IMR-90 (cell line): Measurements from ENCODE around the gene DLGAP4. TPM values are rescaled to one million over a fixed set of nuclear protein-coding genes. Genes with fewer than 3 reads are reported as not detected.

Experiments
- ATAC-seq: fragments of 200-7000 bp; cut with Tn5 transposase; 2 replicates; pipeline ENCODE4 v1.9.1; 2020; ENCODE audit warnings: low read depth, mild to moderate bottlenecking, moderate library complexity
- BruUV-seq: library from RNA; stranded (reverse); fragments of 400-500 nt; replicated peaks from 2 replicates; lab custom pipeline; 2021; lab: Mats Ljungman, UMichigan
- CTCF ChIA-PET: fragments of 300-600 bp; formaldehyde crosslinking; extraction: SDS; loops from one replicate; lab custom pipeline; 2021; ENCODE audit warnings: antibody characterized with exemption; lab: Yijun Ruan, JAX
- POLR2A ChIA-PET: fragments of 300-600 bp; sonication (Branson Sonifier 250); formaldehyde crosslinking; loops from one replicate; lab custom pipeline; 2022; ENCODE audit warnings: antibody characterized with exemption; ENCODE audit not compliant: unreplicated experiment; lab: Charles Lee
- DNase-seq: peaks from one replicate; pipeline ENCODE4 v3.0.0; 2013
- H2AFZ ChIP-seq: replicated peaks from 2 replicates; pipeline ENCODE3; 2013; ENCODE audit warnings: low read length, mild to moderate bottlenecking; ENCODE audit not compliant: poor library complexity
- H2AK5ac ChIP-seq: 2 replicates; pipeline ENCODE4 v1.6.1; 2013; ENCODE audit warnings: low read depth, low read length, inconsistent platforms
- H2AK9ac ChIP-seq: replicated peaks from 2 replicates; pipeline ENCODE3; 2013; ENCODE audit warnings: mild to moderate bottlenecking, low read depth, low read length, moderate library complexity; ENCODE audit not compliant: poor library complexity
- H2BK120ac ChIP-seq: 2 replicates; pipeline ENCODE4 v1.6.1; 2013; ENCODE audit warnings: low read depth, low read length, inconsistent platforms
- H2BK15ac ChIP-seq: 3 replicates; pipeline ENCODE4 v1.6.1; 2013; ENCODE audit warnings: low read depth, low read length, inconsistent platforms
- H2BK20ac ChIP-seq: 2 replicates; pipeline ENCODE4 v1.6.1; 2013; ENCODE audit warnings: low read depth, mild to moderate bottlenecking, inconsistent platforms, low read length, moderate library complexity
- H2BK5ac ChIP-seq: 2 replicates; pipeline ENCODE4 v1.6.1; 2013; ENCODE audit warnings: mild to moderate bottlenecking, low read depth, low read length, inconsistent platforms; ENCODE audit not compliant: poor library complexity, severe bottlenecking
- H3K14ac ChIP-seq: replicated peaks from 2 replicates; pipeline ENCODE4 v1.6.1; 2013; ENCODE audit warnings: low read depth, low read length, inconsistent platforms
- H3K18ac ChIP-seq: 2 replicates; pipeline ENCODE4 v1.6.1; 2013; ENCODE audit warnings: low read depth, low read length, control low read depth
- H3K23ac ChIP-seq: 2 replicates; pipeline ENCODE4 v1.6.1; 2013; ENCODE audit warnings: low read depth, low read length, inconsistent platforms
- H3K27ac ChIP-seq: 2 replicates; pipeline ENCODE4 v1.5.1; 2013; ENCODE audit warnings: mild to moderate bottlenecking, control low read depth, low read length; ENCODE audit not compliant: insufficient read depth
- H3K27me3 ChIP-seq: 2 replicates; pipeline ENCODE4 v1.6.1; 2013; ENCODE audit warnings: low read length; ENCODE audit not compliant: control insufficient read depth, insufficient read depth
- H3K36me3 ChIP-seq: 2 replicates; pipeline ENCODE4 v1.6.1; 2013; ENCODE audit warnings: low read length, mixed read lengths; ENCODE audit not compliant: control insufficient read depth, insufficient read depth
- H3K4ac ChIP-seq: 2 replicates; pipeline ENCODE4 v1.6.1; 2013; ENCODE audit warnings: low read depth, low read length, inconsistent platforms
- H3K4me1 ChIP-seq: 2 replicates; pipeline ENCODE4 v1.6.1; 2013; ENCODE audit warnings: low read length, mixed read lengths; ENCODE audit not compliant: control insufficient read depth, insufficient read depth
- H3K4me2 ChIP-seq: 2 replicates; pipeline ENCODE4 v1.6.1; 2013; ENCODE audit warnings: low read depth, mild to moderate bottlenecking, control low read depth, low read length, moderate library complexity
- H3K4me3 ChIP-seq: 2 replicates; pipeline ENCODE4 v1.5.1; 2013; ENCODE audit warnings: low read depth, mild to moderate bottlenecking, control low read depth, low read length, moderate library complexity; ENCODE audit not compliant: insufficient read depth
- H3K56ac ChIP-seq: 2 replicates; pipeline ENCODE4 v1.6.1; 2013; ENCODE audit warnings: low read length, inconsistent platforms; ENCODE audit not compliant: insufficient read depth; ENCODE audit errors: extremely low read depth
- H3K79me1 ChIP-seq, 2 experiments: 2 replicates each; pipeline ENCODE4 v1.6.1; 2013; ENCODE audit warnings: low read length in 2 of 2, inconsistent platforms in 1 of 2, low read depth in 1 of 2
- H3K9ac ChIP-seq: 2 replicates; pipeline ENCODE4 v1.6.1; 2013; ENCODE audit warnings: low read depth, low read length, control low read depth
- H3K9me1 ChIP-seq: 2 replicates; pipeline ENCODE4 v1.6.1; 2013; ENCODE audit warnings: low read length, inconsistent platforms; ENCODE audit not compliant: insufficient read depth
- H3K9me3 ChIP-seq: 2 replicates; pipeline ENCODE4 v1.6.1; 2013; ENCODE audit warnings: low read length; ENCODE audit not compliant: control insufficient read depth, insufficient read depth
- H4K20me1 ChIP-seq: 2 replicates; pipeline ENCODE4 v1.6.1; 2013; ENCODE audit warnings: low read length, inconsistent platforms; ENCODE audit not compliant: insufficient read depth
- H4K5ac ChIP-seq: 2 replicates; pipeline ENCODE4 v1.6.1; 2013; ENCODE audit warnings: mild to moderate bottlenecking, low read depth, low read length, control low read depth
- H4K8ac ChIP-seq, 2 experiments: 2 replicates each; pipeline ENCODE4 v1.6.1; 2013; ENCODE audit warnings: low read depth in 2 of 2, low read length in 2 of 2, control low read depth in 1 of 2, inconsistent platforms in 1 of 2
- H4K91ac ChIP-seq: 2 replicates; pipeline ENCODE4 v1.6.1; 2013; ENCODE audit warnings: low read depth, low read length, inconsistent platforms; ENCODE audit not compliant: insufficient read depth
- BHLHE40 ChIP-seq: fragments of 150-350 bp; IDR thresholded peaks from 2 replicates; pipeline ENCODE4 v1.6.1; 2016; ENCODE audit warnings: mild to moderate bottlenecking, low read depth, low read length
- CEBPB ChIP-seq: IDR thresholded peaks from 2 replicates; pipeline ENCODE4 v1.6.1; 2012; ENCODE audit warnings: low read depth, low read length, improper control_type of control experiment
- CHD1 ChIP-seq: IDR thresholded peaks from 2 replicates; pipeline ENCODE4 v1.6.1; 2012; ENCODE audit warnings: low read depth, low read length, improper control_type of control experiment
- CTCF ChIP-seq: conservative IDR thresholded peaks from 2 replicates; pipeline ENCODE4 v1.5.1; 2012; ENCODE audit warnings: mild to moderate bottlenecking, low read depth, low read length, improper control_type of control experiment
- ELK1 ChIP-seq: fragments of 150-350 bp; IDR thresholded peaks from 2 replicates; pipeline ENCODE4 v1.6.1; 2016; ENCODE audit warnings: low read depth, mild to moderate bottlenecking, low read length, moderate library complexity, borderline replicate concordance
- FOS ChIP-seq: fragments of 150-350 bp; IDR thresholded peaks from 2 replicates; pipeline ENCODE4 v1.6.1; 2016; ENCODE audit warnings: low read depth, low read length
- MAFK ChIP-seq: IDR thresholded peaks from 2 replicates; pipeline ENCODE4 v1.6.1; 2012; ENCODE audit warnings: low read depth, low read length, improper control_type of control experiment
- MAZ ChIP-seq: IDR thresholded peaks from 2 replicates; pipeline ENCODE4 v1.6.1; 2012; ENCODE audit warnings: low read depth, mild to moderate bottlenecking, low read length, improper control_type of control experiment, moderate library complexity, borderline replicate concordance
- MXI1 ChIP-seq: IDR thresholded peaks from 2 replicates; pipeline ENCODE4 v1.6.1; 2012; ENCODE audit warnings: low read depth, mild to moderate bottlenecking, low read length, moderate library complexity, borderline replicate concordance
- NFE2L2 ChIP-seq: fragments of 150-350 bp; IDR thresholded peaks from 2 replicates; pipeline ENCODE4 v1.6.1; 2016; ENCODE audit warnings: low read depth, mild to moderate bottlenecking, low read length
- POLR2A ChIP-seq: IDR thresholded peaks from 2 replicates; pipeline ENCODE4 v1.6.1; 2012; ENCODE audit warnings: mild to moderate bottlenecking, low read depth, low read length
- RAD21 ChIP-seq: IDR thresholded peaks from 2 replicates; pipeline ENCODE4 v1.6.1; 2012; ENCODE audit warnings: low read length, improper control_type of control experiment
- RCOR1 ChIP-seq: IDR thresholded peaks from 2 replicates; pipeline ENCODE4 v1.6.1; 2012; ENCODE audit warnings: mild to moderate bottlenecking, low read length, improper control_type of control experiment; ENCODE audit not compliant: insufficient replicate concordance
- RFX5 ChIP-seq: IDR thresholded peaks from 2 replicates; pipeline ENCODE4 v1.8.0; 2012; ENCODE audit warnings: low read depth, mild to moderate bottlenecking, low read length, moderate library complexity
- SMC3 ChIP-seq: fragments of 150-350 bp; IDR thresholded peaks from 2 replicates; pipeline ENCODE4 v1.6.1; 2016; ENCODE audit warnings: low read depth, mild to moderate bottlenecking, antibody characterized with exemption, low read length, moderate library complexity
- USF2 ChIP-seq: fragments of 150-350 bp; IDR thresholded peaks from 2 replicates; pipeline ENCODE4 v1.6.1; 2017; ENCODE audit warnings: mild to moderate bottlenecking, antibody characterized with exemption, low read length, low read depth
- WGBS, 2 experiments: methylation state at CpG; one replicate each; pipeline versions ENCODE4 v1.1.5 to v1.1.7; 2013; ENCODE audit warnings: missing lambda C conversion rate in 2 of 2; ENCODE audit not compliant: insufficient read length in 1 of 2; ENCODE audit errors: extremely low coverage in 2 of 2; 5-methylcytosine and 5-hydroxymethylcytosine counted together
- dilution Hi-C: fragments of 300-500 bp; cut with HindIII; formaldehyde crosslinking; loops from one replicate; pipeline ENCODE4 v1.14.3; 2018; ENCODE audit warnings: low sequenced_read_pairs; ENCODE audit not compliant: unreplicated experiment
- in situ Hi-C: fragments of 300-500 bp; cut with MboI; formaldehyde crosslinking; loops from 3 replicates; pipeline ENCODE4 v1.14.3; 2019; ENCODE audit warnings: low sequenced_read_pairs, inconsistent platforms, mixed read lengths
- intact Hi-C: fragments of 100-400 bp; cut with micrococcal nuclease; formaldehyde crosslinking; loops from 2 replicates; pipeline ENCODE4 v1.10.0; 2022
- polyA plus RNA-seq, 3 experiments: library from polyadenylated mRNA; depleted of rRNA; stranded (reverse); fragments of >200 nt; gene quantifications; 2 replicates each; pipeline ENCODE4 v1.2.3, GENCODE V29; 2012; ENCODE audit warnings: low replicate concordance in 1 of 3
- total RNA-seq: library from RNA; depleted of rRNA; stranded (reverse); fragments of >200 nt; gene quantifications from 2 replicates; pipeline ENCODE4 v1.2.3, GENCODE V29; 2012

DLGAP4 gene
- total and polyA plus RNA-seq, 2 of the 4 experiments (the other 2 are of a cell fraction): 32.3 to 73.2 TPM

GRCh38 chr20:36310215-36310981, 4.3 kb downstream of the DLGAP4 start:
- no peak overlapping the region for H2AK9ac ChIP-seq
- no peak overlapping the region for H3K4ac ChIP-seq
- in situ Hi-C loops (no loop called here), intact Hi-C loops (no loop called here), dilution Hi-C loops (no loop called here)
- H2BK15ac ChIP-seq: no peak overlapping the region
- peaks cover 70% of the 10 kb centered on the region for H3K27me3 ChIP-seq
- H3K4me1 ChIP-seq: no peaks in the 10 kb centered on the region
- H3K4me2 ChIP-seq: no peak overlapping the region
- H3K14ac ChIP-seq: no peak overlapping the region
- no peak overlapping the region for H4K91ac ChIP-seq
- no peak overlapping the region for H4K8ac ChIP-seq
- H2AFZ ChIP-seq: no peak overlapping the region
- no peak overlapping the region for H3K18ac ChIP-seq
- no peak for DNase-seq
- H3K56ac ChIP-seq: no peak overlapping the region
- no peak overlapping the region for H3K4me3 ChIP-seq
- H3K36me3 ChIP-seq: no peaks in the 10 kb centered on the region
- no TSS peak for BruUV-seq
- H3K79me1 ChIP-seq: no peaks in the 10 kb centered on the region
- no peak overlapping the region for H2BK120ac ChIP-seq
- WGBS, 2 experiments: 50% methylated on average over 1 of the region's 8 CpGs; no CpG with 5 or more reads in 1 of the 2 experiments
- no peak overlapping the region for H2BK5ac ChIP-seq
- peaks cover 6% of the 10 kb centered on the region for H3K9me1 ChIP-seq
- POLR2A ChIA-PET: no interaction called here
- no peak overlapping the region for H4K5ac ChIP-seq
- no peak for TF ChIP-seq USF2
- TF ChIP-seq CEBPB: no peak
- no peak for TF ChIP-seq CTCF
- no peak for TF ChIP-seq MXI1
- no peak for TF ChIP-seq MAZ
- no peak for TF ChIP-seq BHLHE40
- no peak for TF ChIP-seq RAD21
- TF ChIP-seq ELK1: no peak
- no peak for TF ChIP-seq RCOR1
- no peak for TF ChIP-seq SMC3
- no peak for TF ChIP-seq CHD1
- no peak for TF ChIP-seq FOS
- TF ChIP-seq POLR2A: no peak
- no peak for TF ChIP-seq MAFK
- no peak for TF ChIP-seq NFE2L2
- TF ChIP-seq RFX5: no peak
- H2BK20ac ChIP-seq: no peak overlapping the region
- no peaks in the 10 kb centered on the region for H3K9me3 ChIP-seq
- no peak overlapping the region for H2AK5ac ChIP-seq
- H3K23ac ChIP-seq: no peak overlapping the region
- H3K27ac ChIP-seq: no peak overlapping the region
- no peaks in the 10 kb centered on the region for H4K20me1 ChIP-seq
- no peak for ATAC-seq
- H3K9ac ChIP-seq: no peak overlapping the region
- CTCF ChIA-PET: no interaction called here
